HG02938 (cell line): Measurements from ENCODE around the gene GABBR2.

ENCODE experiments used
- ATAC-seq: cut with Tn5 transposase; IDR thresholded peaks from one replicate; pipeline ENCODE4 v1.9.1; 2021; ENCODE audit warnings: mild to moderate bottlenecking, moderate library complexity; ENCODE audit not compliant: unreplicated experiment

GABBR2 gene

DNA sequence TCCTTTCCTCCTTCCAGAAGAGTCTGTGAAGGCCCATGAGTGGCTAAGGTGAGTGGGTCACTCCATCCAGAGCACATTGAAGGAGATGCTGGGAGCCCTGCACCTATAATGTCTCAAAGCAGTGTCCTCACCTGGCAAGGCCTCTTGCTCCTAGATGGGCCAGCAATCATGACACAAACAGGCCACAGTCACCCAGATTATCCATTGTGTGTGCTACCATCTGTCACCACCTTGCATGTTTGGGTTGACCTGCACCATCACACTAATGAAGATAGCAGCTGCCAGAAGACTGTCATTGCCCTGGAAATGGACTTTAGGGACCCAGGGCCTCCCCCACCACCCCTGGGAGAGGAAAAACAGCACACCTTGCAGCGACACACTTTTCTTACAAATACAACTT lies 69.6 kb downstream of the GABBR2 start:
- ATAC-seq, result no peak

DNA sequence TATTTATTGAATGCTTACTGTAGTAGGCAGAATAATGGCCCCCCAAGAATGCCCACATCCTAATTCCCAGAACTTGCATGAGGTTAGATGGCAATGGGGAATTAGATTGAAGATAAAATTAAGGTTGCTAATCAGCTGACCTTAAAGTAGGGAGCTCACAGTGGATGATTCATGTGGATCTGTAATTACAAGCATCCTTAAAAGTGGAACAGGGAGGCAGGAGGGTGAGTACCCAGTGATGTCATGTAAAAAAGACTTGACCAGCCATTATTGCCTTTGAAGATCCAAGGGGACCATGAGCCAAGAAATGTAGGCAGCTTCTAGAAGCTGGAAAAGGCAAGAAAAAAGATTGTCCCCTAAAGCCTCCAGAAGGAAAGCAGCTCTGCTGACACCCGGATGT lies 71.4 kb downstream of the GABBR2 start:
- ATAC-seq, result no peak

DNA sequence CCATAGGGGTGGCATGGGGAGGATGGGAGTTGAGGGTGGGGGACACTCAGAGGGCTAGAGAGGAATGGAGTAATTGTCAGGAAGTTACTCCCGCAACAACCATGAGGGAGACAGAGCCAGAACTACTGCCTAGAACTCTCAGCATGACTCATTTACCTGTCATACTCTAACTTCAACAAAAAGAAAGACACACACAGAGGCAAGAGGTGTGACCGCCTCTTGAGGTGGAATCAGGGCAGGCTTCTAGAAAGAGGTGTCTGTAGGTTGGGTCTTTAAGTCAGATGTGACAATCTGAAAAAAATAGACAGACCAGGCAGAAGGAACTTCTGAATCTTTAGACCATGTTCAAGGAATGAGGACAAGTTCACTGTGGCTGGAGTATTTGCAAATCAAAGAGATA lies 73.4 kb downstream of the GABBR2 start:
- ATAC-seq, result no peak

DNA sequence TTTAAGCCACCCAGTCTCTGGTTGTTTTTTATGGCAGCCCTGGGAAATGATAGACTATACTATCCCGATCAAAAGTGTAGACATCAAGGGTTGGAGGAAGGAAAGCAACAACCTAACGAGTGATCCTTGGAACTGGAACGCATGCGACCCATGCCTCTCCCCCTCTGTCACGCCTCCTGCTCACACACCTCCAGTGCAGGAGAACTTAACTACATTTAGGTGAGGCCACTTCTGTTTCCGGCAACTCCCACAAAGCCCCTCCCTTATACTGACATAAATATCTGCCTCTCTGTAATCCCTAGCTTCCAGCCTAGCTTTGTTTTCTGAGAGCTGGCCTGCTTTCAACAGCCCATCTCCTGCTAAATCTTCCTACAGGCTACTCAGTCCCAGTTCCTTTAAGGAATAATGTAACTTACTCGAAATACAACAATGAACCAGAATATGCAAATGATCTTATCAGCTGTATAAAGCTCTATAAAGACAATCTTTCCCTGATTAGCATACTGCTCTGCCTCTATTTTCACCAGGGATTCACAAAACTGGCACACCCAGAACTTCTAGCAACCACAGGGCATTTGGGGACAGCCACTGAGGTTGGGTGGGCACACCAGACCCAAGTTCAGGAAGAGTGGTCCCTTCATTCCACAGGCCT lies 73.9 kb downstream of the GABBR2 start:
- no peak for ATAC-seq

DNA sequence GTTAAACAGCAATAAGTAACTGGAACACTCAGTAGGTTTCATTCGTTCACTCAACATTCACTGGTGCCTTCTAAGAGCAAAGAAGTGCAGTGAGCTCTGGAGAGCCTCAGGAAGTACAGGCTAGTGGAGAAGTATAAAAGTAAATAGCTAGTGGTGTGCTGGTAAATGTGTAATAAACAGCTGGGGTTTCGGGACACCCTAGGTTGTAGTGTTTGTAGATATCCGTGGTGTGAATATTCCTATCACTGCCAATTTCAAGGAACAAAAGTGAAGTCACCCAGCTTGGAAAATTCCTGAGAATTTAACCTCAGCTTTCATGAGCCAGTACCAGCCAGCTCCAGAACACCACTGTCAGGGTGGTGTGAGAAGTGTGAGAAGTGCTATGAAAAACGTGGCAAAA lies 75.9 kb downstream of the GABBR2 start:
- no peak for ATAC-seq

DNA sequence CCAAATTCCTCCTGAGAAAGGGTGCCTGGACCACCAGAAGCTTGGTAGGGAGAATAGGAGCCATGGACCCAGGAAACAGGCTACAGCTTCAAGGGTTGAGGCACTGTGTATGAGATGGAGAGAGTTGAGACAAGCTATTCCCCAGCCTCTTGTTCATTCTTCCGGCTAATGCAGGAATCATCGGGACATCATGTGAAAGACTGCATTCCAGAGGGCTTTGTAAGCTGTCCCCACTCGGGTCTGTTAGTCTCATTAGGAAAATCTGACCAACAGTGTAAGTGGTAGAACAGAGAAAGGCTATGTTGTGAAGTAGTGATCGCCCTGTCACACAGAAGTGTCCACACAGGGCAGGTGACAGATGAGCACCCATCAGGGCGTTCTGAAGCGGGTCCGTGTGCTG lies 81.4 kb downstream of the GABBR2 start:
- ATAC-seq, result no peak

DNA sequence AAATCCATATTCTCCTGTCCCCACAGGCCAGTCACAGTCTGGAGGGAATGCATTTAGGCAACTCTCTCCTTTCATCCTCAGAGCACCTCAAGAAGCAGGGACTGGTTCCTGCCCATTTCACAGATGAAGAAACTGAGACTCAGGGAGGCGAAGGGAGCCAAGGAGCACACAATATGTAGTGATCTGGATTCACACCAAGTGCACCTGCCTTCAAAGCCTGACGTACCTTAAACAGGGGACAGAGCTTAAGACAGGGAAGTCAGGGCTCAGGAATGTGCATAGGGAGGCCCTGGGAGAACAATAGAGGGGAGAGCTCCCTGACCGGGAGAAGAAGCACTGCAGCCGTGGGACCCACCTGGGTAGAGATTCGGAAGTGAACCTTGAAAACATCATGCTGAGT lies 83.0 kb downstream of the GABBR2 start:
- no peak for ATAC-seq

DNA sequence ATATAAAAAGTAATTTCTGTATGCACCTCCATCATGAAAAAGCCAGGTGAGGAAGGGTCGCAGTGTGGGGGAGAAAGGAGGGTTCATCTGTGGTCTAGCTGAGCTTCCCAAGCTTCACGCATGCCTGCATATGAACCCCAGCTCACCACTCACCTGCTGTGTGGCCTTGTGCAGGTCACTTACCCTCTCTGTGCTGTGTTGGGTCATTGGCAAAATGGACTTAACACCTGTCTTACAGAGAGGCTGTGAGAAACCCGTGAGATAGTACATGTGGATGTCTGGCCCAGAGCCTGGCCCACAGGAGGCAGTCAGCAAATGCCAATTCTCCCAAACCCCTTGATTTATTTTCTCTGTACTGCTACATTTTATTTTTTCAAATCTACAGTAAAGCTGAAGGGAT lies 88.9 kb downstream of the GABBR2 start:
- ATAC-seq, result no peak

DNA sequence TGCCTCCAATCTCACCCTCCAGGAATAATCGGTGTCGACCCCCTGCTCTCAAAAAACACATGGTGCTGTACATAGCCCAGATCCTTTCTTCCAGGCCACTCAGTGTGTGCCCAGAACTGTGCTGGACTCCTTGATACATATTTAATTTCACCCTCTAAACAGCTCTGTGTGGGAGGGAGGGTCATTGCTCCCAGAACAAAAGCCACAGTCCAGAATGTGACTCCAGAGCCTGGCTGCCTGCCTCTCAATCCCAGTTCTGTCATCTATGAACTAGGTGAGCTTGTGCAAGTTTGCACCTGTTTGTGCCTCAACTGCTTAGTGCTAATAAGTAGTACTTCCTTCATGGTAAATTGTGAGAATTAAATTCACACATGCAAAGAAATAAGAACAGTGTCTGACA lies 93.1 kb downstream of the GABBR2 start:
- ATAC-seq, result no peak

DNA sequence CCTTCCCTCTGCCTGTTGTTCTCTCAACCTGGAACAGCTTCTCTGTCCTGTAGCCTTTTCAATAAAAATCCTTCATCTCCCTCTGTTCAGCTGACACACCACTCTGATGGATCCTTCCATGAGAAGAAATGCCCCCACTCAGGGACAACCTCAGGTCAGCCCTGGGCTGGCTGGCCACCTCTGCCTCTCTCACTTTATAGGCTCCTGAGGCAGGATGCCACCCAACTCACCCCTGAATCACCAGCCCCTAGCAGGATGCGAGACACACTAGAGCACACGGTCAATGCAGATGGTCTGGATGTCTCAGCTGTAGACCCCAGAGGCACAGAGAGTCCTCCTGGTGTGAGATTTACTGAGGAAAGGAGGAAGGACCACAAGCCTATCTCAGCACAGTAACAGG lies 93.8 kb downstream of the GABBR2 start:
- no peak for ATAC-seq

DNA sequence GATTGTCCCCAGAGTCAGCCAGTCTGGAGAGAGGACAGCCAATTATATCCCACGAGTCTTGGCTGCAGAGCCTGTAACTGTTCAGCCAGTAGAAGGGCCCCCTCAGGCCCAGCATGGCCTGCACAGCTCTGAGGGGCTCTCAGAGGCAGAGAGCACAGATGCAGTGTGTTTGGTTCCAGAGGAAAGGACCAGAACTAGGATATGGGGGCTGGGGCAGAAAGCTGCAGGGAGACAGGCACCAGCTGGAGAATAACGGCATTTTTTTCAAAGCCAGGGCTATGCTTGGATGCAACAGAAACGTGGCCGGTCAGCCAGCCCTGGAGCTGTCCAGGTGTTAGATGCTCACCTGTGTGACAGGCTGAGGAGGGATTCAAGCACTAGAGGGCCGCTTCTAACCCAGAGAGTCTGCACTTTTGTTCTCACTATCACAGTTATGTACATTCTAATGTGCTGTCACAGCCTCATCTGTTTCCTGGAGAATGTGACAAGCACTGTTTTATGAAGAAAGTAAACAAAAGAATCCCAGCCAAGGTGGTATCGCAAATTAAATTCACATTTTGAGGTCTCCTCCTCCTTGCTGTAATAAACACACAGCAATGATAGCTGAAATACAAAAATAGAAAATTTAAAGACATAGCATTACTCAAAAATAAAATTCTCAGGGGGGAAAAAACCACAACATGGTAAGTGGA lies 96.5 kb downstream of the GABBR2 start:
- ATAC-seq, result no peak

DNA sequence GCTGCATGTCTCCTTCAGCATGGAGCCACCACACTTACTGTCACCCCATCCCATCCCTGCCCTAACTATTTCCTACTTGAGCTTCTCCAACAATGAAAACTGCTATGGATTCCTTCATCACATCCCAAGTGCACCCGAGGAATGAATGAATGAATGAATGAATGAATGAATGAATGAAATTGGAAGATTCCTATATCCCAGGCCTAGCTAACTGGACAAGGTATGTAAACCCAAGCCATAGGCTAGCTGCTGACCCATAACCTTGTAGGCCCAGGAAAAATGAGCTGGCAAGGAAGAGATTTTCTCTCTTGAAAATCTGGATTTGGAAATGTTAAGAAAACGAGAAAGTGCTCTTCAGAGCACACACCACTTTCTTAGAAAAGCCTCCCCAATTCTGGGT lies 97.4 kb downstream of the GABBR2 start:
- ATAC-seq, result no peak

DNA sequence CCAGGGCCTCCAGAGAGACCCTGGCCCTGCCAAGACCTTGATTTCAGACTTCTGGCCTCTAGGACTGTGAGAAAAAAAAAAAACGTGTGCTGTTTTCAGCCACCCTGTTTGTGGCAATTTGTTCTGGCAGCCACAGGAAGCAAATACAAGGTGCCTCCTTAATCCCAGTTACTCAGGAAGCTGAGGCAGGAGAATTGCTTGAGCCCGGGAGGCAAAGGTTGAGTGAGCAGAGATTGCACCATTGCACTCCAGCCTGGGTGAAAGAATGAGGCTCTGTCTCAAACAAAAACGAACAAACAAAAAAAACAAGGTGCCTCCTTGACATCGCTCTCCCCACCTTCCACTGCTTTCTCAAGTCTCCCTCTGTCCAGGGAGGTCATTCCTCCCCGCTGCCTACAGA lies 98.0 kb downstream of the GABBR2 start:
- no peak for ATAC-seq

DNA sequence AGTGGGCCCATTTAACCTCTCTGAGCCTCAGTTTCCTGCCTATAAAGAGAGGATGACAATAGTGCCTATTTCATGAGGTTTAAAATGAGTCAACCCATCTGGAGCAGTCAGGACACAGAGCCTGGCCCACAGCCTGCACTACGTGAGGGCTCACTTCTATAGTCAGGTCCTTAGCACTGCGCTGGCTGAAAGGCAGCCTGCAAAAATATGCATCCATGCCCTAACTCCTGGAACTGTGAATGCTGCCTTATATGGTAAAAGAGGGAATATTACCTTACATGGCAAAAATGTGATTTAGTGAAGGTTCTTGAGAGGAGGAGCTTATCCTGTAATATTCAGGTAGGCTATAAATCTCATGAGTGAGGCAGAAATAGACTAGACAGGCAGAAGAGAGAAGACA lies 98.5 kb downstream of the GABBR2 start:
- ATAC-seq, result no peak

DNA sequence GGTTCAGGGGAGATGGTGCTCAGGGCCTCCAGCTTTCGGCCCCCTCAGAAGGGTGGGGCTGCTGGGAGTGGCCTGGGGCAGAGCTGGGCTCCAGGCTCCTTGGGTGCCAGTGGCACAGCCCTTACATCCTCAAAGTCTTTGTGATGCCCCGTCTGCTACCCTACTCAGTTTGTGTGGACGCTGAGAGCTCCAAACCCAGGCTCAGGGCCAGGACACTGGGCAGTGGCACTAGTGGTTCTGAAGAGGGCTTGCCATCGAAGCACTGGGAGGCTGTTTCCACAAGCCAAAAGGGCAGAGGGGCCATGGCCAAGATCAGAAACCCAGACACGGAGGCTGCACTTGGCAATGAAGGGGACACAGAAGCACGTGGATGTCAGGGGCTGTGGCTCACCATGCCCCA lies 99.1 kb downstream of the GABBR2 start:
- no peak for ATAC-seq

DNA sequence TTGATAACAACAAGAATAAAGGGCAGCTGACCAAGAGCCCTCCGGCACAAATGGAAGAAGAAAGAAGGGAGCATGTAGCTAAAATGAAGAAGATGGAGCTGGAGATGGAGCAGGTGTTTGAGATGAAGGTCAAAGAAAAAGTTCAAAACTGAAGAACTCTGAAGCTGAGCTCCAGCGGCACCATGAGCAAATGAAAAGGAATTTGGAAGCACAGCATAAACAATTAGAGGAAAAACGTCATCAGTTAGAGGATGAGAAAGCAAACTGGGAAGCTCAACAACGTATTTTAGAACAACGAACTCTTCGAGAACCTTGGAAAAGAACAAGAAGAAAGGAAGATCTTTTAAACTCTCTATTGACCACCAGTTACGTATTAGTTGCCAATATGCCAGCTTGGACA lies 100.9 kb downstream of the GABBR2 start:
- no peak for ATAC-seq

DNA sequence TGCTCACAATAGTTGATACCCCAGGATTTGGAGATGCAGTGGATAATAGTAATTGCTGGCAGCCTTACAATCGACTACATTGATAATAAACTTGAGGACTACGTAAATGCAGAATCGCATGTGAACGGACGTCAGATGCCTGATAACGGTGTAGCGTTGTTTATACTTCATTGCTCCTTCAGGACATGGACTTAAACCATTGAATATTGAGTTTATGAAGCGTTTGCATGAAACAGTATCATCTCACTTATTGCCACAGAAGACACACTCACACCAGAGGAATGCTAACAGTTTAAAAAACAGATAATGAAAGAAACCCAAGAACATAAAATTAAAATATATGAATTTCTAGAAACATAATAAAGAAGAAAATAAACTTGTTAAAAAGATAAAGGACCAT lies 101.6 kb downstream of the GABBR2 start:
- no peak for ATAC-seq

DNA sequence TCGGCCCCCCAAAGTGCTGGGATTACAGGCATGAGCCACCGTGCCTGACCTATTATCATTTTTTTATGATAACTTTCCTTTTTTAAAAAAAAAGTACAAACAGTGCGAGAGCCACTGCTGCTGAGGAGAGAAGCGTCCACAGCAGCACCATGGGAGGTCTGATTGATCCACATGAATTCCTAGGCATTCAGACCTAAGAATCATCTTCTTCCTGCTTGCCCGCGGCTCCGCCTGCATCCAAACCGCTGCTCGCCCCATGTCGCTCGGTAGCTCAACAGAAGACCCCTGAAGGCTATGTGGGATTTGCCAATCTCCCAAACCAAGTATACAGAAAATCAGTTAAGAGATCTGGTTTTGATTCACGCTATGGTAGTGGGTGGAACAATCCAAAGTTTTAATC lies 102.0 kb downstream of the GABBR2 start:
- no peak for ATAC-seq

DNA sequence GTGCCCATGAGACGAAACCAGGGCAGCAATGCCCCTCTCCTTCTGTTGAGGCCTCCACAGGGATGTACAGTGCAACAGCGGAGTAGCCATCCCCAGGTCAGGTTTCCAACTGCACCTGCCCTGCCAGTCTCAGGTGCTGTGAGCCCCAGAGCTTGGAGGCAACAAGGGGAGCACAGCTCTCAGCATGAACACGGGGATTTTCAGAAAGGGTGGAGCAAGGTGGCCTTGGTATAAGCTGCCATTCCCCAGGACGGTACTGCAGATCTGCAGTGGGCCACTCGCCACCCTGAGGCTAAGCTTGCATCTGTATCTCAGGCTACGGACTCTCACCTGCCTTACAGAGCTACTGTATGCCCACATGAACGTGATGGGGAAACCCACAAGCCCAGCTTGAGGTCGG lies 103.6 kb downstream of the GABBR2 start:
- ATAC-seq, result no peak

DNA sequence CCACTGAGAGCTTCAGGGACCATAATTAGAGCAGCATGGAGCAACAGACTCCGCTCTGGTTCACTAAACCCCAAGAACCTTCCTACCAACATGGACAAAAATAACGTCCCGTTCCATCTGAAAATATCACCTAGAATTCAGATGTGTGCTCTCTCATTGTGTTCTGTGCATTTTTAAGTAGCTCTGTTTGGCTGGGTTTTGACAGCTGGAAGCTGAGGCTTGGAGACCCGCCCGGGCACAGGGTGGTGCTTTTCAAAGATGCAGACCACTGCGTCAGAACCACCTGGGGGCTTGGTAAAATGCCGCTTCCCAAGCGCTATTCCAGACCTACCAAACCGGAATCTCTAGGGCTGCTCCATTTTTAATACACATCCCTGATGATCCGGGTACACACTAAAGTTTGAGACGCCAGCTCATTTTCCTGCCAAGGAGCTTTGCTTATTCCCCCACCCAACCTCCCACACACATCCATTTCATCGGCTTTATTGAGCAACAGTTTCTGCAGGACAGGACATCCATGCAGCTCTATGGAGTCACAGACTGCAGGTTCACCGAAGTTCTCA lies 104.8 kb downstream of the GABBR2 start:
- no peak for ATAC-seq

DNA sequence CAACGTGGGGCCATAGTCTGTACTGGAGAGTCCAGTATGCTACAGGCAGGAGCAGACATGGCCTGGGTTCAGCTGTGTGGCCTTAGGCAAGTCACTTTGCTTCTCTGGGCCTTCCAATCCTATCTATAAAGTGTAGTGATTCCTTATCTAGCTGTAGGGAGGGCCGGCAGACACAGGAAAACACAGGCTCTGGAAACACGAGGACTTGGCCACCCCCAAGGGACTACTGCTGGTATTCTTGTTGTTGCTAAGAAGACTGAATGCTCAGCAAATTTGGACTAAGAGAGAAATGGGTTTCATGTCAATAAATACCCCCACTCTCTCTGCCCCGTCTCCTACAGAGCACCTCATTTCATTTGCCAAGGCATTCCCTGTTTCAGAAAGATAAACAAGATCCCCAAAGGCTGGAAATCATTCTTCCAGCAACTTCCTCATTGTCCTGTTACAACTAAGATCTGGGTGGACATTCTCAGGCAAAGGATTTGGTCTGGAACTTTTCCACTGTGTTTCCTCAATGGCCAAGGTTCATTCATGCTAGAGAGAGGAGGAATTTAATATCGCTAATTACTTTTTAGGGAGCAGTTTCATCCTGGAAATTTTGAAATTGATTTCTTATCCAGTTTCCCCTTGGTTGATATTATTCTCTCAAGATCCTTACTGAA lies 105.8 kb downstream of the GABBR2 start:
- ATAC-seq, result no peak

DNA sequence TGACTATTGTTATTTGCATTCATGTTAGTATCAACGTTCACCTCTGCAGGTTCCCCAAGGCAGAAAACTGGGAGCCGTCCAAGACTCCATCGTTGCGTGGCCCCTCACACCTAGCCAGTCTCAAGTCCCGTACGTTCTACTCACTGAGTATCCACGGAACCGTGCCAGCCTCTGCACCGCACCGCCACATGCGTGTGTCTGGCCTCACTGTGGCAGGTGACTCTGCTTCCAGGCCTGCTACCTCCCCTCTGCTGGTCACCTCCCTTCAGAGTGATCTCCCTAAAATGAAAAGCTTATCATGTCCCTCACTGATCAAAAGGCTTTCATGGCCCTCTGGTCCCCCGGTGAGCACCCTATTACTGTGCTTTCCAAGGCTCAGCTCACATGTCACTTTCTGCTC lies 108.1 kb downstream of the GABBR2 start:
- ATAC-seq, result no peak
